Measurements from ENCODE around the gene UTS2R.

DNA sequence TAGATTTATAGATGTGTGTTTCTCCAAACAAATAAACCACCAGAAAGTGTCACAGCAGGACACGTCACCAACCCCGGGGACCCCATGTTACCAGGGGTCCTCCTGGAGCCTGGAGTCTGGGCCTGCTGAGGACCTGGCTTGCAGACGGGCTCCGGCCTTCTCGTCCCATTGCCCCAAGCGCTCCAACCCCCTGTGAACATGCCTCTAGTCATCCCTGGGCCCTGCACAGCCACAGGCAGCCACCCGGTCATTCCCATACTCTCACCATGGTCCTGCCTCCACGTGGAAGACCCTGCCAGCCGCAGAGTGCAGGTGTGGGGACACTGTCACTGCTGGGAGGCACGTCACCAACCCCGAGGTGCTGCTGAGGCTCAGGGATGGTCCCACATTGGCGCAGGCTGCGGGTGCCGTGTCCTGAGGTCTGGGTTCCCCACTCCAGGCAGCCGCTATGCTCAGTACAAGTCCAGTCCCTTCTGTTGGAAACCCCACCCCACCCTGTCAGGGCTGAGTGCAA is 42.5 kb upstream of the UTS2R start:
- TF ChIP-seq, protein P1, sequence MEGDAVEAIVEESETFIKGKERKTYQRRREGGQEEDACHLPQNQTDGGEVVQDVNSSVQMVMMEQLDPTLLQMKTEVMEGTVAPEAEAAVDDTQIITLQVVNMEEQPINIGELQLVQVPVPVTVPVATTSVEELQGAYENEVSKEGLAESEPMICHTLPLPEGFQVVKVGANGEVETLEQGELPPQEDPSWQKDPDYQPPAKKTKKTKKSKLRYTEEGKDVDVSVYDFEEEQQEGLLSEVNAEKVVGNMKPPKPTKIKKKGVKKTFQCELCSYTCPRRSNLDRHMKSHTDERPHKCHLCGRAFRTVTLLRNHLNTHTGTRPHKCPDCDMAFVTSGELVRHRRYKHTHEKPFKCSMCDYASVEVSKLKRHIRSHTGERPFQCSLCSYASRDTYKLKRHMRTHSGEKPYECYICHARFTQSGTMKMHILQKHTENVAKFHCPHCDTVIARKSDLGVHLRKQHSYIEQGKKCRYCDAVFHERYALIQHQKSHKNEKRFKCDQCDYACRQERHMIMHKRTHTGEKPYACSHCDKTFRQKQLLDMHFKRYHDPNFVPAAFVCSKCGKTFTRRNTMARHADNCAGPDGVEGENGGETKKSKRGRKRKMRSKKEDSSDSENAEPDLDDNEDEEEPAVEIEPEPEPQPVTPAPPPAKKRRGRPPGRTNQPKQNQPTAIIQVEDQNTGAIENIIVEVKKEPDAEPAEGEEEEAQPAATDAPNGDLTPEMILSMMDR (IDR thresholded peaks at IDR 0.05 in 4 of 5, conservative IDR thresholded peaks at IDR 0.05 in 1 of 5), result no peak
- TF ChIP-seq POLR2A (IDR thresholded peaks at IDR 0.05), result no peak
